HepG2 (cell line): Measurements from ENCODE around the gene NALCN. TPM values are rescaled to one million over a fixed set of nuclear protein-coding genes. Genes with fewer than 3 reads are reported as not detected.
A peak's percentile ranks its signal among the peaks of the same experiment; 100 is the strongest.

Source experiments
- ATAC-seq: fragments of 200-7000 bp; cut with Tn5 transposase; 3 replicates; pipeline ENCODE4 v1.9.1; 2020; ENCODE audit warnings: mild to moderate bottlenecking, moderate library complexity
- BruUV-seq: library from RNA; stranded (reverse); fragments of 400-500 nt; replicated peaks from 2 replicates; lab custom pipeline; 2021; lab: Mats Ljungman, UMichigan
- CTCF ChIA-PET: fragments of 300-600 bp; formaldehyde crosslinking; extraction: SDS; loops from one replicate; lab custom pipeline; 2021; ENCODE audit warnings: low total read pairs, inconsistent platforms, low intra/inter-chr PET ratio; lab: Yijun Ruan, JAX
- POLR2A ChIA-PET: fragments of 350-600 bp; sonication (Branson Sonifier 250); formaldehyde crosslinking; loops from one replicate; lab custom pipeline; 2020; ENCODE audit warnings: antibody characterized with exemption, inconsistent platforms; lab: Yijun Ruan, JAX
- DNase-seq: peaks from one replicate; pipeline ENCODE4 v3.0.0-alpha.2; 2015; ENCODE audit warnings: low spot score
- FAIRE-seq: peaks from 3 replicates; lab custom pipeline; 2011; peaks lifted over from hg19 to GRCh38; lab: Jason Lieb, UNC
- H2AFZ ChIP-seq: one replicate; pipeline ENCODE4 v1.6.1; 2011; ENCODE audit warnings: low read length, inconsistent platforms
- H3K27ac ChIP-seq: fragments of 300-600 bp; 3 replicates; pipeline ENCODE4 v1.8.0; 2011; ENCODE audit warnings: mixed run types, mild to moderate bottlenecking, mixed read lengths, low read length, inconsistent platforms; ENCODE audit not compliant: insufficient read depth; ENCODE audit errors: extremely low read length
- H3K27me3 ChIP-seq, 2 experiments: fragments of 200-600 bp in 1 of 2; 2 replicates in 1 of 2; 3 replicates in 1 of 2; pipeline versions ENCODE4 v1.6.0 to v1.8.0; 2011; ENCODE audit warnings: low read length in 2 of 2, mild to moderate bottlenecking in 2 of 2, moderate library complexity in 2 of 2, inconsistent platforms in 1 of 2; ENCODE audit not compliant: insufficient read depth in 2 of 2, control insufficient read depth in 1 of 2
- H3K36me3 ChIP-seq, 2 experiments: fragments of 200-600 bp in 1 of 2; replicated peaks in 1 of 2; 2 replicates in 1 of 2; 3 replicates in 1 of 2; pipeline versions ENCODE4 v1.5.1 to v1.8.0; 2011; ENCODE audit warnings: low read length in 2 of 2, inconsistent platforms in 1 of 2; ENCODE audit not compliant: insufficient read depth in 2 of 2, control insufficient read depth in 1 of 2
- H3K4me1 ChIP-seq: 2 replicates; pipeline ENCODE4 v1.5.1; 2012; ENCODE audit warnings: low read length, inconsistent platforms; ENCODE audit not compliant: insufficient read depth
- H3K4me2 ChIP-seq: 2 replicates; pipeline ENCODE4 v1.6.0; 2011; ENCODE audit warnings: low read depth, low read length, inconsistent platforms
- H3K4me3 ChIP-seq, 3 experiments: fragments of 200-600 bp in 1 of 3; sonication (generic), shearing (Covaris generic) in 1 of 3; replicated peaks in 1 of 3; 2 replicates each; pipeline ENCODE4 v1.5.1; 2011 to 2016; ENCODE audit warnings: low read length in 3 of 3, inconsistent platforms in 2 of 3, low read depth in 2 of 3, mild to moderate bottlenecking in 2 of 3, control low read depth in 1 of 3, mixed read lengths in 1 of 3; ENCODE audit not compliant: insufficient read depth in 1 of 3
- H3K79me2 ChIP-seq: one replicate; pipeline ENCODE4 v1.6.1; 2011; ENCODE audit warnings: low read length, inconsistent platforms; ENCODE audit not compliant: insufficient read depth
- H3K9ac ChIP-seq: 2 replicates; pipeline ENCODE4 v1.6.0; 2011; ENCODE audit warnings: mild to moderate bottlenecking, low read depth, low read length, inconsistent platforms; ENCODE audit not compliant: insufficient read depth
- H3K9me3 ChIP-seq: 2 replicates; pipeline ENCODE4 v1.5.1; 2012; ENCODE audit warnings: mild to moderate bottlenecking, low read length
- H4K20me1 ChIP-seq: 2 replicates; pipeline ENCODE4 v1.6.0; 2011; ENCODE audit warnings: inconsistent platforms, mild to moderate bottlenecking, low read length, moderate library complexity; ENCODE audit not compliant: insufficient read depth
- GABPB1 ChIP-seq: IDR thresholded peaks from 2 replicates; pipeline ENCODE4 v1.6.1; 2016; ENCODE audit warnings: mild to moderate bottlenecking, missing genetic modification reagents, moderate library complexity, missing compliant biosample characterization
- PHF21A ChIP-seq: sonication (generic); formaldehyde crosslinking; IDR thresholded peaks from 2 replicates; pipeline ENCODE4 v1.5.0; 2020; ENCODE audit warnings: mild to moderate bottlenecking, missing genetic modification reagents
- RAD51 ChIP-seq: fragments of 450-650 bp; IDR thresholded peaks from 2 replicates; pipeline ENCODE4 v1.6.1; 2016; ENCODE audit warnings: borderline replicate concordance
- USF2 ChIP-seq, 2 experiments: sonication (generic) in 1 of 2; formaldehyde crosslinking in 1 of 2; IDR thresholded peaks; 2 replicates each; pipeline versions ENCODE4 v1.5.1 to v1.6.1; 2011 to 2020; ENCODE audit warnings: borderline replicate concordance in 1 of 2, low read depth in 1 of 2, low read length in 1 of 2, mild to moderate bottlenecking in 1 of 2, missing genetic modification reagents in 1 of 2, moderate library complexity in 1 of 2
- ZNF451 ChIP-seq: sonication (generic); formaldehyde crosslinking; IDR thresholded peaks from 2 replicates; pipeline ENCODE4 v1.5.0; 2020; ENCODE audit warnings: mild to moderate bottlenecking, missing genetic modification reagents
- WGBS: methylation state at CpG from one replicate; pipeline ENCODE4 v1.1.6; 2017; ENCODE audit warnings: low lambda C conversion rate; 5-methylcytosine and 5-hydroxymethylcytosine counted together
- in situ Hi-C: cut with HindIII; loops from 2 replicates; pipeline ENCODE4 v1.10.0; 2017; ENCODE audit warnings: low pct_unique_long_range_greater_than_20kb; ENCODE audit not compliant: extremely low pct_ligation_motif_present
- intact Hi-C: fragments of 100-400 bp; cut with micrococcal nuclease; formaldehyde crosslinking; loops from one replicate; pipeline ENCODE4 v1.10.0; 2022; ENCODE audit not compliant: unreplicated experiment
- polyA plus RNA-seq, 8 experiments: library from polyadenylated mRNA; depleted of rRNA in 3 of 8; stranded (reverse) in 7 of 8; unstranded in 1 of 8; fragments of >200 nt; fragmentation: Illumina TruSeq in 4 of 8; extraction: Trizol in 4 of 8; gene quantifications; 2 replicates each; pipeline versions ENCODE4 v1.2.1 to v1.2.3, GENCODE V29; 2011 to 2016; ENCODE audit warnings: low read depth in 4 of 8, missing spikeins in 1 of 8, mixed read lengths in 1 of 8; ENCODE audit not compliant: insufficient read depth in 1 of 8
- total RNA-seq, 5 experiments: library from RNA; depleted of rRNA; stranded (reverse); fragments of >200 nt; fragmentation: Illumina TruSeq; extraction: Trizol; gene quantifications; 2 replicates each; pipeline ENCODE4 v1.2.3, GENCODE V29; 2016; ENCODE audit warnings: low read depth in 1 of 5

Gene NALCN
- total and polyA plus RNA-seq, 2 of the 13 experiments (the other 11 are each of a cell fraction or from before 2014, with no cell fraction given) = not detected

- CTCF ChIA-PET = no interaction called here
- Histone ChIP-seq H3K4me1 (no peaks in the 10 kb centered on the region), H3K27ac (no peak overlapping the region), H3K9ac (no peak overlapping the region), H4K20me1 (no peaks in the 10 kb centered on the region), H3K4me2 (no peak overlapping the region), H3K36me3 (no peaks in the 10 kb centered on the region), H3K79me2 (no peaks in the 10 kb centered on the region), H3K9me3 (no peaks in the 10 kb centered on the region), H2AFZ (no peak overlapping the region), H3K4me3 (no peak overlapping the region), H3K27me3 (no peaks in the 10 kb centered on the region)
- POLR2A ChIA-PET = no interaction called here
- FAIRE-seq (no peak), DNase-seq (no peak), ATAC-seq (no peak)
- in situ Hi-C loops = no loop called here
- BruUV-seq = no TSS peak
- 24% methylated on average over 5 of the region's 5 CpGs for WGBS
- TF ChIP-seq RAD51 = peak; percentile 54; the same call in 1 of the 2 replicates
- no peak for TF ChIP-seq GABPB1
- TF ChIP-seq PHF21A (CRISPR knock-in tag) = no peak
- TF ChIP-seq USF2 (IDR thresholded peaks at IDR 0.05; ENCODE audit: low read depth, low read length) = peak; percentile 18; the same call in 1 of the 2 replicates
- TF ChIP-seq USF2 (CRISPR knock-in tag; IDR thresholded peaks at IDR 0.05; ENCODE audit: borderline replicate concordance) = no peak
- TF ChIP-seq ZNF451 (CRISPR knock-in tag) = no peak
- TF ChIP-seq, all 625 proteins: peak for 2
- intact Hi-C loops = no loop called here
Measured at GRCh38 chr13:101354895-101355294, 61.4 kb downstream of the NALCN start.
